H1 (cell line): Measurements from ENCODE around the gene NSD2. TPM values are rescaled to one million over a fixed set of nuclear protein-coding genes. Genes with fewer than 3 reads are reported as not detected.

ENCODE experiments used
- CTCF ChIA-PET: fragments of 300-600 bp; sonication (Branson Sonifier 250); formaldehyde crosslinking; loops from one replicate; lab custom pipeline; 2021; ENCODE audit not compliant: partially characterized antibody; lab: Charles Lee
- POLR2A ChIA-PET: fragments of 300-600 bp; sonication (Branson Sonifier 250); formaldehyde crosslinking; loops from one replicate; lab custom pipeline; 2021; ENCODE audit warnings: inconsistent platforms; ENCODE audit not compliant: partially characterized antibody; lab: Charles Lee
- DNase-seq, 2 experiments: peaks; one replicate each; pipeline versions ENCODE4 v3.0.0 to v3.0.0-alpha.2; 2010 to 2022; ENCODE audit warnings: low spot score in 2 of 2, low read depth in 1 of 2, mixed read lengths in 1 of 2
- FAIRE-seq: peaks from 2 replicates; lab custom pipeline; 2011; peaks lifted over from hg19 to GRCh38; lab: Jason Lieb, UNC
- H2AFZ ChIP-seq: 2 replicates; pipeline ENCODE4 v1.8.1; 2012; ENCODE audit warnings: low read length, inconsistent platforms
- H2AK5ac ChIP-seq: 2 replicates; pipeline ENCODE4 v1.6.1; 2013; ENCODE audit warnings: low read depth, low read length
- H2BK120ac ChIP-seq: replicated peaks from 2 replicates; pipeline ENCODE3; 2013; ENCODE audit warnings: low read depth, low read length, inconsistent platforms
- H2BK12ac ChIP-seq: 2 replicates; pipeline ENCODE4 v1.6.1; 2013; ENCODE audit warnings: low read depth, low read length
- H2BK15ac ChIP-seq: 2 replicates; pipeline ENCODE4 v1.6.1; 2013; ENCODE audit warnings: low read length
- H2BK20ac ChIP-seq: 2 replicates; pipeline ENCODE4 v1.6.1; 2013; ENCODE audit warnings: low read length
- H2BK5ac ChIP-seq: 2 replicates; pipeline ENCODE4 v1.6.1; 2013; ENCODE audit warnings: low read depth, low read length
- H3K14ac ChIP-seq: 2 replicates; pipeline ENCODE4 v1.6.1; 2013; ENCODE audit warnings: inconsistent platforms; ENCODE audit not compliant: insufficient read length
- H3K18ac ChIP-seq: 2 replicates; pipeline ENCODE4 v1.6.1; 2013; ENCODE audit warnings: low read length; ENCODE audit errors: extremely low read depth
- H3K23ac ChIP-seq: 2 replicates; pipeline ENCODE4 v1.6.1; 2013; ENCODE audit warnings: inconsistent platforms; ENCODE audit not compliant: insufficient read length
- H3K23me2 ChIP-seq: 2 replicates; pipeline ENCODE4 v1.6.1; 2013; ENCODE audit warnings: low read depth, low read length
- H3K27ac ChIP-seq: 2 replicates; pipeline ENCODE4 v1.6.1; 2011; ENCODE audit warnings: low read depth, low read length, inconsistent platforms
- H3K27me3 ChIP-seq, 4 experiments: replicated peaks in 1 of 4; 1 replicate in 1 of 4; 2 replicates in 3 of 4; pipeline versions ENCODE4 v1.6.1 to v1.8.1; 2011 to 2013; ENCODE audit warnings: low read length in 3 of 4, mild to moderate bottlenecking in 3 of 4, inconsistent platforms in 2 of 4, mixed read lengths in 2 of 4, moderate library complexity in 1 of 4; ENCODE audit not compliant: control insufficient read depth in 3 of 4, insufficient read depth in 3 of 4; ENCODE audit errors: extremely low read depth in 1 of 4
- H3K36me3 ChIP-seq, 4 experiments: 2 replicates each; pipeline versions ENCODE4 v1.6.1 to v1.8.1; 2011 to 2013; ENCODE audit warnings: mild to moderate bottlenecking in 4 of 4, low read length in 3 of 4, moderate library complexity in 2 of 4, control low read depth in 1 of 4, inconsistent platforms in 1 of 4; ENCODE audit not compliant: insufficient read depth in 4 of 4, control insufficient read depth in 2 of 4
- H3K4ac ChIP-seq: replicated peaks from 2 replicates; pipeline ENCODE3; 2013; ENCODE audit warnings: low read length, low read depth, mixed read lengths, inconsistent platforms; ENCODE audit not compliant: insufficient read length
- H3K4me1 ChIP-seq, 4 experiments: replicated peaks in 1 of 4; 1 replicate in 1 of 4; 2 replicates in 3 of 4; pipeline versions ENCODE4 v1.6.1 to v1.8.1; 2011 to 2013; ENCODE audit warnings: low read length in 3 of 4, inconsistent platforms in 2 of 4, mixed read lengths in 1 of 4; ENCODE audit not compliant: insufficient read depth in 4 of 4, control insufficient read depth in 3 of 4
- H3K4me2 ChIP-seq, 2 experiments: 2 replicates each; pipeline versions ENCODE4 v1.6.1 to v1.8.1; 2011 to 2013; ENCODE audit warnings: low read depth in 2 of 2, low read length in 2 of 2, control low read depth in 1 of 2, inconsistent platforms in 1 of 2, mild to moderate bottlenecking in 1 of 2; ENCODE audit not compliant: insufficient read depth in 1 of 2
- H3K4me3 ChIP-seq, 4 experiments: fragments of 200-600, 300-600 bp in 1 of 4; sonication (generic), shearing (Covaris generic), sonication (Bioruptor Twin) in 1 of 4; 2 replicates each; pipeline versions ENCODE4 v1.5.1 to v1.8.1; 2011 to 2016; ENCODE audit warnings: low read length in 4 of 4, low read depth in 3 of 4, control low read depth in 2 of 4, inconsistent platforms in 2 of 4, mild to moderate bottlenecking in 2 of 4, mixed read lengths in 1 of 4, moderate library complexity in 1 of 4; ENCODE audit not compliant: insufficient read depth in 2 of 4; ENCODE audit errors: extremely low read depth in 1 of 4
- H3K56ac ChIP-seq: replicated peaks from 2 replicates; pipeline ENCODE3; 2013; ENCODE audit warnings: low read depth, mild to moderate bottlenecking, mixed read lengths, low read length, inconsistent platforms; ENCODE audit not compliant: insufficient read length
- H3K79me1 ChIP-seq: 2 replicates; pipeline ENCODE4 v1.6.1; 2013; ENCODE audit warnings: low read depth, low read length, control low read depth
- H3K79me2 ChIP-seq, 2 experiments: 2 replicates each; pipeline versions ENCODE4 v1.6.1 to v1.8.1; 2012 to 2013; ENCODE audit warnings: low read length in 2 of 2, mild to moderate bottlenecking in 2 of 2, inconsistent platforms in 1 of 2; ENCODE audit not compliant: insufficient read depth in 2 of 2, control insufficient read depth in 1 of 2
- H3K9ac ChIP-seq, 4 experiments: replicated peaks in 1 of 4; 1 replicate in 1 of 4; 2 replicates in 3 of 4; pipeline versions ENCODE4 v1.6.1 to v1.8.1; 2011 to 2013; ENCODE audit warnings: low read depth in 3 of 4, low read length in 3 of 4, control low read depth in 2 of 4, mild to moderate bottlenecking in 2 of 4, moderate library complexity in 2 of 4, inconsistent platforms in 1 of 4; ENCODE audit errors: extremely low read depth in 1 of 4
- H3K9me3 ChIP-seq, 2 experiments: 2 replicates each; pipeline versions ENCODE4 v1.6.1 to v1.8.1; 2012 to 2013; ENCODE audit warnings: mild to moderate bottlenecking in 2 of 2, moderate library complexity in 2 of 2, control low read depth in 1 of 2, inconsistent platforms in 1 of 2, low read depth in 1 of 2, low read length in 1 of 2, mixed read lengths in 1 of 2; ENCODE audit not compliant: insufficient read depth in 2 of 2
- H4K20me1 ChIP-seq, 2 experiments: replicated peaks in 1 of 2; 2 replicates each; pipeline versions ENCODE3 to v1.8.1; 2011 to 2013; ENCODE audit warnings: inconsistent platforms in 2 of 2, low read length in 2 of 2, mild to moderate bottlenecking in 1 of 2; ENCODE audit not compliant: insufficient read depth in 2 of 2, control insufficient read depth in 1 of 2
- H4K5ac ChIP-seq: 2 replicates; pipeline ENCODE4 v1.6.1; 2013; ENCODE audit warnings: low read length, low read depth, mixed read lengths, inconsistent platforms; ENCODE audit not compliant: insufficient read length
- H4K8ac ChIP-seq: 2 replicates; pipeline ENCODE4 v1.8.0; 2013; ENCODE audit warnings: mild to moderate bottlenecking, moderate library complexity, low read length, inconsistent platforms; ENCODE audit not compliant: insufficient read depth; ENCODE audit errors: extremely low read depth
- H4K91ac ChIP-seq: replicated peaks from 2 replicates; pipeline ENCODE3; 2013; ENCODE audit warnings: low read length, mixed read lengths, inconsistent platforms; ENCODE audit not compliant: insufficient read length
- CREB1 ChIP-seq: IDR thresholded peaks from 2 replicates; pipeline ENCODE4 v1.6.1; 2012; ENCODE audit warnings: inconsistent platforms
- EGR1 ChIP-seq: IDR thresholded peaks from 2 replicates; pipeline ENCODE4 v1.6.1; 2011; ENCODE audit warnings: low read depth, low read length, borderline replicate concordance
- EP300 ChIP-seq, 2 experiments: IDR thresholded peaks; 1 replicate in 1 of 2; 2 replicates in 1 of 2; pipeline ENCODE4 v1.6.1; 2011 to 2012; ENCODE audit warnings: low read depth in 2 of 2, low read length in 2 of 2, mild to moderate bottlenecking in 2 of 2, borderline replicate concordance in 1 of 2, inconsistent platforms in 1 of 2, moderate library complexity in 1 of 2
- NRF1 ChIP-seq: IDR thresholded peaks from 2 replicates; pipeline ENCODE4 v1.6.1; 2011; ENCODE audit warnings: mild to moderate bottlenecking, low read depth, low read length, improper control_type of control experiment
- TCF12 ChIP-seq: IDR thresholded peaks from 2 replicates; pipeline ENCODE4 v1.6.1; 2011; ENCODE audit warnings: low read depth, mild to moderate bottlenecking, low read length
- polyA plus RNA-seq, 7 experiments: library from polyadenylated mRNA; depleted of rRNA in 3 of 7; stranded (reverse) in 5 of 7; unstranded in 2 of 7; fragments of >200 nt in 5 of 7; fragments of 200-250 nt in 2 of 7; gene quantifications; 1 replicate in 5 of 7; 2 replicates in 1 of 7; 4 replicates in 1 of 7; pipeline versions ENCODE4 v1.2.1 to v1.2.3, GENCODE V29; 2011 to 2013; ENCODE audit warnings: missing spikeins in 2 of 7, mixed read lengths in 2 of 7
- total RNA-seq: library from RNA; stranded (reverse); fragmentation: NEBNext Ultra II Directional; extraction: Animal tissue kit (Norgen Biotek cat#: 25700); gene quantifications from 2 replicates; pipeline ENCODE4 v1.2.1, GENCODE V29; 2021
- TF ChIP-seq, protein P1 (sequence below): IDR thresholded peaks from 2 replicates; pipeline ENCODE4 v1.6.1; 2011; ENCODE audit warnings: low read depth, mild to moderate bottlenecking, low read length; ENCODE audit not compliant: insufficient read depth

The NSD2 gene
- total and polyA plus RNA-seq, 2 of the 8 experiments (the other 6 are each of a cell fraction or from before 2014, with no cell fraction given) = 26.7 to 129 TPM

GRCh38 chr4:2024683-2025082, 153.5 kb downstream of the NSD2 start:
- H3K79me1 ChIP-seq = no peaks in the 10 kb centered on the region
- H3K4me3 ChIP-seq = no peak overlapping the region
- H4K91ac ChIP-seq = no peak overlapping the region
- no peak overlapping the region for H2BK5ac ChIP-seq
- peaks cover 0 to 4% (median 0%) of the 10 kb centered on the region in 4 experiments; a peak in 1 of 7 replicates for H3K4me1 ChIP-seq
- no peak overlapping the region for H2BK15ac ChIP-seq
- no peak overlapping the region for H3K9ac ChIP-seq
- no peak overlapping the region for H3K23ac ChIP-seq
- no peak overlapping the region for H4K5ac ChIP-seq
- POLR2A ChIA-PET = no interaction called here
- H3K14ac ChIP-seq = no peak overlapping the region
- H3K4me2 ChIP-seq = no peak overlapping the region
- CTCF ChIA-PET = no interaction called here
- TF ChIP-seq EGR1 (no peak), NRF1 (no peak), TCF12 (no peak), CREB1 (no peak), EP300 (IDR thresholded peaks at IDR 0.05; ENCODE audit: borderline replicate concordance in 1 of 2, low read depth in 2 of 2, low read length in 2 of 2) (no peak)
- TF ChIP-seq, protein P1, sequence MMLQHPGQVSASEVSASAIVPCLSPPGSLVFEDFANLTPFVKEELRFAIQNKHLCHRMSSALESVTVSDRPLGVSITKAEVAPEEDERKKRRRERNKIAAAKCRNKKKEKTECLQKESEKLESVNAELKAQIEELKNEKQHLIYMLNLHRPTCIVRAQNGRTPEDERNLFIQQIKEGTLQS = no peak
- TF ChIP-seq, all 59 proteins: peak for 0
- no peak overlapping the region for H4K8ac ChIP-seq
- FAIRE-seq (no peak), DNase-seq (no peak)
- H2BK120ac ChIP-seq = no peak overlapping the region
- peaks cover 6 to 7% of the 10 kb centered on the region in 2 experiments; a peak in 1 of 4 replicates for H3K9me3 ChIP-seq
- H3K23me2 ChIP-seq = no peaks in the 10 kb centered on the region
- H2AK5ac ChIP-seq = no peak overlapping the region
- H3K36me3 ChIP-seq = no peaks in the 10 kb centered on the region
- peaks cover 0 to 2% (median 1%) of the 10 kb centered on the region in 4 experiments; a peak in 1 of 7 replicates for H3K27me3 ChIP-seq
- H3K79me2 ChIP-seq = no peaks in the 10 kb centered on the region
- no peak overlapping the region for H2BK20ac ChIP-seq
- no peak overlapping the region for H3K18ac ChIP-seq
- no peaks in the 10 kb centered on the region for H4K20me1 ChIP-seq
- no peak overlapping the region for H3K56ac ChIP-seq
- H3K27ac ChIP-seq = no peak overlapping the region
- no peak overlapping the region for H2BK12ac ChIP-seq
- H3K4ac ChIP-seq = no peak overlapping the region
- H2AFZ ChIP-seq = no peak overlapping the region
